Gastroesophageal sphincter (tissue), 4 donors: ENCODE measurements around the gene STX1B. TPM values are rescaled to one million over a fixed set of nuclear protein-coding genes. Genes with fewer than 3 reads are reported as not detected.
A peak's percentile ranks its signal among the peaks of the same experiment; 100 is the strongest.

Experiments
- ATAC-seq: fragments of 150-250 bp; one replicate; pipeline ENCODE4 v1.9.1; 2016; ENCODE audit warnings: mild to moderate bottlenecking, moderate library complexity
- H3K27ac ChIP-seq, 4 donors: fragments of 200-600 bp; sonication (generic) in 3 of 4; 1 replicate in 3 of 4; 2 replicates in 1 of 4; pipeline ENCODE4 v1.5.1; 2016 to 2019
- H3K27me3 ChIP-seq: fragments of 200-600 bp; sonication (generic); one replicate; pipeline ENCODE4 v1.5.1; 2019
- H3K36me3 ChIP-seq, 2 donors: fragments of 200-600 bp; sonication (generic); one replicate each; pipeline ENCODE4 v1.5.1; 2019; ENCODE audit warnings: control low read depth in 1 of 2
- H3K4me1 ChIP-seq, 3 donors: fragments of 200-600 bp; sonication (generic); 1 replicate in 2 of 3; 2 replicates in 1 of 3; pipeline ENCODE4 v1.5.1; 2016 to 2019; ENCODE audit warnings: control low read depth in 2 of 3
- H3K4me3 ChIP-seq, 2 donors: fragments of 200-600 bp; sonication (generic); one replicate each; pipeline ENCODE4 v1.5.1; 2019; ENCODE audit warnings: mild to moderate bottlenecking in 1 of 2, moderate library complexity in 1 of 2
- H3K9me3 ChIP-seq, 3 donors: fragments of 200-600 bp; sonication (generic); one replicate each; pipeline ENCODE4 v1.5.1; 2017 to 2019; ENCODE audit warnings: control low read depth in 2 of 3
- CTCF ChIP-seq, 4 experiments: fragments of 200-600 bp in 2 of 4; fragments of 450-650 bp in 2 of 4; sonication (generic) in 1 of 4; IDR thresholded peaks; one replicate each; pipeline ENCODE4 v1.5.1; 2017 to 2019; ENCODE audit warnings: antibody characterized with exemption in 4 of 4, mild to moderate bottlenecking in 2 of 4, moderate library complexity in 2 of 4
- EP300 ChIP-seq: sonication (generic); formaldehyde crosslinking; IDR thresholded peaks from one replicate; pipeline ENCODE4 v1.6.1; 2017; ENCODE audit warnings: antibody characterized with exemption, mild to moderate bottlenecking
- POLR2A ChIP-seq, 2 donors: fragments of 450-650 bp; IDR thresholded peaks; one replicate each; pipeline ENCODE4 v1.6.1; 2017; ENCODE audit warnings: antibody characterized with exemption in 2 of 2, mild to moderate bottlenecking in 2 of 2, moderate library complexity in 1 of 2
- POLR2AphosphoS5 ChIP-seq: sonication (generic); formaldehyde crosslinking; IDR thresholded peaks from one replicate; pipeline ENCODE4 v1.6.1; 2017; ENCODE audit warnings: antibody characterized with exemption
- WGBS, 2 donors: methylation state at CpG; one replicate each; pipeline ENCODE4 v1.1.5; 2018; ENCODE audit warnings: low coverage in 1 of 2; 5-methylcytosine and 5-hydroxymethylcytosine counted together
- total RNA-seq, 4 donors: library from RNA; depleted of rRNA; stranded (reverse); fragments of >200 nt; gene quantifications; one replicate each; pipeline ENCODE4 v1.1.0, GENCODE V29; 2016

Gene STX1B
- total RNA-seq, 4 donors from 2014 or later: 0.54 to 3.3 (median 1.9) TPM; not detected in 1

DNA sequence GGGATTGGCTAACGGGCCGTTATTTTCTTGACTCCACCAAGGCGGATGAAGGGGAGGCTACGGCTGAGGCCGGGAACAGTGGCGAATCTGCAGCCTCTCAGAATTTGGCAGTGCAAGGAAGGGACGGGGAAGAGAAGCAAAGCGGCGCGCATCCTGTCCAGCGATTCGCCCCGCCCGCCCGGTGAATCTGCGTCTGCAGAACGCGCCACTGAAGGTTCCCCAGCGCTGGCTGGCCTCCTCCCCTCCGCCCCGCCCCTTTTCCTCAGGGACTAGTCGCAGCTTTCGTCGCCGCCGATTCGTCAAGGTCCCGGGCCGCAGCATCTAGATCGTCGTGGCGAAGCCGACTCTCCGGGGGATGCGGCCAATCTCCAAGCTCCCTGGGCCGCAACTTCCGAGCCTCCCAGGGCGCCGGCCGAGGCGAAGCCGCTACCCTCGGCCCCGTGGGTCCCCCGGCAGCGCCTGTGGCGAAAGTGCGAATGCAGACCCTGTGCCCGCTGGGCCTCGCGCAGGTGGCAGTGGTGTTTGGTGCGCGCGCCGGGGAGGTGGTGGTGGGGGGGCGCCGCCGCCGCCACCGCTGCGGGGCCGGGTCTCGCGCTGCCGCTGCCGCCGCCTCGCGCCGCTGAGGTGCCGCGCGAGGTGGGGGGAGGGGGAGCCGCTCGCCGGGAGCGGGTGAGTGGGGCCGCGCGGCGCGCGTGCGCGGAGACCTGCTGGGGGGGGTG, 52.8 kb downstream of the STX1B start, which contains the start of gene SETD1A:
Gene SETD1A (plus strand): TSS at position 299 of the 719 bp plus-strand sequence. CDS start 978 bp downstream, outside the sequence.
- Histone ChIP-seq H3K4me1 (peaks cover 0 to 45% (median 24%) of the 10 kb centered on the region in 3 donors), H3K36me3 (peaks cover 0 to 43% of the 10 kb centered on the region in 2 donors), H3K27me3 (no peaks in the 10 kb centered on the region), H3K27ac (peak within 1 kb of the TSS; percentile 92 to 98 (median 95)), H3K4me3 (peak within 1 kb of the TSS; percentile 83 to 88), H3K9me3 (no peaks in the 10 kb centered on the region)
- ATAC-seq: peak; percentile 93
- 7 to 10% methylated on average over 4 to 7 of the region's 85 CpGs for WGBS, 2 donors
- TF ChIP-seq CTCF (IDR thresholded peaks at IDR 0.05) (peak in 2 of 4 experiments; percentile 2 to 16), POLR2AphosphoS5 (peak; percentile 69), EP300 (no peak), POLR2A (IDR thresholded peaks at IDR 0.05) (peak; percentile 52 to 58)

DNA sequence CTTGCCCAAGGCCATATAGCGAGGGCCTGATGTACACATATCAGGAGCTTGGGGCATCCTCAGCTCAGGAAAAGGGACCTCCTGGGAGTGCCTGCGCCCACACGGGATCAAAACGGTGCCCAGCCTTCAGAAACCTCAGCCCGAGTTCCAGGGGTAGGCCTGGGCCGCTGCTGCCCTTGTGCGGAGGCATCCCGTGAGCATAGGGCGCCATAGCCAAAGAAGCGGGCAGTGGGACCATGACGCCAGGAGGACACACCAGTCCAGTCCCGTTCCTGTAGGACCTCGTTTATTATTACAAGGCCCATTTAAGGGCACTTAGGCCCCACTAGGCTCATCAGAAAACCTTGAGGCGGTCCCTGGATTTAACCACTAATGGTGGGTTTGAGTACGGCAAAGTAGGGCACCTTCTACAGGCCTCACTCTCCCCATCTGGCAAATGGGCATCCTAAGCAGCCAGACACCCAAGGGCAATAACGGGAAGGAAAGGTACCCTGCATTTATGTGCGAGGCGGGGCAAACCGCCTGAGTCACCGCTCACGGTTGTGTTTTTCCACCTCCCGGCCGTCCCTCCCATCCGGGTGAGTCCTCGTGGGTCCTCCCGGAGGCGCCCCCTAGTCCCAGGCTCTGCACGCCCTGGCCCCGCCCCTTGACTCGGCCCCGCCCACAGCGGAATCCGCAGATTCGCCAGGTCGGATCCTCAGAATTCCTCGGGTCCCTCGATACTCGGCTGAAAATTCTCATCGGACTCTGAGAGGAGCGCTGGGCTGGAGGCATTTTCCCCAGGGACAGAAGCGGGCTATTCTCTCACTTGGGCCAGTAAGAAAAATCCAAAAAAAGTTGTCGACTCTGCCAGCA, 53.6 kb downstream of the STX1B start:
- Histone ChIP-seq H3K4me3 (peak overlapping the region; percentile 83 to 88), H3K9me3 (no peaks in the 10 kb centered on the region), H3K36me3 (peaks cover 0 to 35% of the 10 kb centered on the region in 2 donors), H3K27me3 (no peaks in the 10 kb centered on the region), H3K4me1 (peaks cover 0 to 53% (median 29%) of the 10 kb centered on the region in 3 donors), H3K27ac (peak overlapping the region; percentile 92 to 98 (median 95))
- TF ChIP-seq CTCF (IDR thresholded peaks at IDR 0.05) (peak in 2 of 4 experiments; percentile 24 to 31), POLR2AphosphoS5 (no peak)
- ATAC-seq: peak; percentile 73
- WGBS, 2 donors: 0 to 34% methylated on average over 6 of the region's 42 CpGs

GRCh38 chr16:30954993-30955392, 55.4 kb downstream of the STX1B start:
- ATAC-seq: no peak
- Histone ChIP-seq H3K27ac (peak overlapping the region in 2 of 4 donors; percentile 14 to 95), H3K9me3 (no peaks in the 10 kb centered on the region), H3K36me3 (peaks cover 0 to 17% of the 10 kb centered on the region in 2 donors), H3K4me3 (no peak overlapping the region), H3K27me3 (no peaks in the 10 kb centered on the region), H3K4me1 (peaks cover 0 to 71% (median 46%) of the 10 kb centered on the region in 3 donors)
- no peak for TF ChIP-seq CTCF (IDR thresholded peaks at IDR 0.05)
- no peak for TF ChIP-seq POLR2AphosphoS5
- TF ChIP-seq EP300: no peak
- no peak for TF ChIP-seq POLR2A (IDR thresholded peaks at IDR 0.05)
- 60% methylated on average over 1 of the region's 8 CpGs; no CpG with 5 or more reads in 1 of the 2 donors for WGBS, 2 donors

GRCh38 chr16:30953511-30954124, 56.8 kb downstream of the STX1B start:
- H3K4me3 ChIP-seq: no peak overlapping the region
- no peaks in the 10 kb centered on the region for H3K27me3 ChIP-seq
- H3K4me1 ChIP-seq: peaks cover 0 to 74% (median 40%) of the 10 kb centered on the region in 3 donors
- ATAC-seq: no peak
- H3K27ac ChIP-seq: peak overlapping the region in 3 of 4 donors; percentile 51 to 95 (median 94)
- no peaks in the 10 kb centered on the region for H3K9me3 ChIP-seq
- peaks cover 0 to 3% of the 10 kb centered on the region in 2 donors for H3K36me3 ChIP-seq
- 50% methylated on average over 2 of the region's 15 CpGs; no CpG with 5 or more reads in 1 of the 2 donors for WGBS, 2 donors
- TF ChIP-seq CTCF (IDR thresholded peaks at IDR 0.05) (peak in 3 of 4 experiments; percentile 48 to 77 (median 58)), POLR2AphosphoS5 (no peak)
